GM23248 (cell line): ENCODE data around the gene ARHGEF10L.

Experiments used
- EZH2 ChIP-seq: fragments of 200-600 bp; sonication (generic); IDR thresholded peaks from 2 replicates; pipeline ENCODE4 v1.6.1; 2018; ENCODE audit warnings: antibody characterized with exemption, mild to moderate bottlenecking; ENCODE audit not compliant: insufficient read depth, poor library complexity, severe bottlenecking
- EZH2phosphoT487 ChIP-seq: fragments of 200-600 bp; sonication (generic); IDR thresholded peaks from 2 replicates; pipeline ENCODE4 v1.6.1; 2018; ENCODE audit warnings: antibody characterized with exemption, moderate library complexity, mild to moderate bottlenecking, low read depth; ENCODE audit not compliant: insufficient read depth

DNA sequence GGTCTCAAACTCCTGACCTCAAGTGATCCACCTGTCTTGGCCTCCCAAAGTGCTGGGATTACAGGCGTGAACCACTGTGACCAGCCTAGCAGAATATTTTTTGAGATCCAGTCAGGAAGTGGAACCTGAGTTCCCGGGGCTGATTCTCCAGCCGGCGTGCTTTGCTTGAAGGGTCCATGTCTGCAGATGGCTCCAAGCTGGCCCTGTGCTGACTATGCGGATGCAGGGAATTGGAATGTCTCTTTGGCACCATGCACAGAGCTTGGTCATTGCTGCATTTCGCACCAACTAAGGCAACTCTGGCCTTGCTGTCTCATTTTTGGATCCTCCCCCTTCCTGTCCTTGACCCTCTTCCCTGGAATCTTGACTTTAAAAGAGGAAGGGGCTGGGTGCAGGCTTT, 28.1 kb downstream of the ARHGEF10L start:
- TF ChIP-seq EZH2 (no peak), EZH2phosphoT487 (no peak)
